Duodenal mucosa (tissue), 2 donors: Measurements from ENCODE around the gene ARHGAP32.

Source experiments
- H3K27ac ChIP-seq: one replicate; pipeline ENCODE4 v1.7.0; 2013; ENCODE audit warnings: low read depth, low read length
- H3K27me3 ChIP-seq, 2 donors: one replicate each; pipeline ENCODE4 v1.7.0; 2013; ENCODE audit warnings: low read length in 2 of 2, control low read depth in 1 of 2; ENCODE audit not compliant: insufficient read depth in 2 of 2, control insufficient read depth in 1 of 2
- H3K36me3 ChIP-seq, 2 donors: one replicate each; pipeline ENCODE4 v1.7.0; 2013; ENCODE audit warnings: low read length in 2 of 2, control low read depth in 1 of 2; ENCODE audit not compliant: insufficient read depth in 2 of 2, control insufficient read depth in 1 of 2
- H3K4me1 ChIP-seq, 2 donors: one replicate each; pipeline ENCODE4 v1.7.0; 2013; ENCODE audit warnings: low read length in 2 of 2, control low read depth in 1 of 2; ENCODE audit not compliant: insufficient read depth in 2 of 2, control insufficient read depth in 1 of 2
- H3K4me3 ChIP-seq, 2 donors: one replicate each; pipeline ENCODE4 v1.7.0; 2013; ENCODE audit warnings: low read length in 2 of 2, low read depth in 1 of 2
- H3K9ac ChIP-seq, 2 donors: one replicate each; pipeline ENCODE4 v1.7.0; 2013; ENCODE audit warnings: low read length in 2 of 2, low read depth in 1 of 2
- H3K9me3 ChIP-seq, 2 donors: one replicate each; pipeline ENCODE4 v1.7.0; 2013; ENCODE audit warnings: low read length in 2 of 2, control low read depth in 1 of 2; ENCODE audit not compliant: control insufficient read depth in 1 of 2

The ARHGAP32 gene

DNA sequence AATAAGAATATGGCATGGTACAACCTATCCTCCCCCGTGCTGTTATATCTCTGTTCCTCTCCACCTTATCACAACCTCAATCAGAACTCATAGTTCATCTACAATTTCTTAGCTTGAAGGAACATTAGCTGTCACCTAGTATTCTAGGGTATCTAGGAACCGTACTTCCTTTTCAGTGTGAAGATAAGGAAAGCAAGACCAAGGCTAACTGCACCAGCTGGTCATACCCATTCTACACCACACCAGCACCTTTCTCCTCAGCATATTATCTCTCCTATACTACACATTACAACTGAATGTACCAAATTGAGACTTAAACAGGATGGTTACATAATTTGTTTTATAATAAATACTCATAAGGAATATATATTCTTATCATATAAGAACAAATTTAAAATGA, 73.1 kb downstream of the ARHGAP32 start:
- H3K27me3 ChIP-seq: no peaks in the 10 kb centered on the region
- H3K36me3 ChIP-seq: peaks cover 2 to 4% of the 10 kb centered on the region in 2 donors
- H3K9me3 ChIP-seq: no peaks in the 10 kb centered on the region
- no peak overlapping the region for H3K4me3 ChIP-seq
- H3K9ac ChIP-seq: no peak overlapping the region
- peaks cover 0 to 6% of the 10 kb centered on the region in 2 donors for H3K4me1 ChIP-seq
- no peak overlapping the region for H3K27ac ChIP-seq

DNA sequence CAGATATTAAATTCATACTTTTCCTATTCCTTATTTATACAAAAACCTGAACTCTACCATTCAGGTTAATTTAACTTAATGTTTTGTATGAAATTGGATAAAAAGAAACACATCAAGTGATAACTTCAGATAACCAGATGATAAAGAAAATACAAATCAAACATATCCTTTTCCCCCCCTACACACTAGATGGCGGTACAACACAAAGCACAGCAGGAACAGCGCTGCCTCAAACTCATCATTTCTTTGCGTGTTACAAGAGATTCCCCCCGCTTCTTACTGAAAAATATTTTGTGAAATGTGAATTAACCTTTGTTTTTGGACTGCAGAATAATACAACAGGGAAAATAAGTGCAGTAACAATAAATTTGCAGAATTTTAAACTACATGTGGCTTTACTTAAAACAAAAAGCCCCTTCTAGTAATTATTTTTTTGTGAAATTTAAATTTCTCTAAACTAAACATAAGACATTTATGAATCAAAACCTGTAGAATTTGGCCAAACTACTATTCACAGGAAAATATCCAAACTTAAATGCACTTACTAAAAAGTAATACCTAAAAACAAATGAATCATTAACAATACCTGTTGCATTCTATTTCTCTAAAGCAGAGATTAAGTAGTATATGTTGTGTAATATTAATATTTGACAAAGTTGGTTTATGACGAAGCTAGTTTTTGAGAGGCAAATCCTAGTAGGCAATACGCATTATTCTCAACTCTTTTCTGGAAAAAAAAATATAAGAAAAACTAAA, 74.4 kb downstream of the ARHGAP32 start:
- H3K9ac ChIP-seq: no peak overlapping the region
- no peak overlapping the region for H3K4me3 ChIP-seq
- no peaks in the 10 kb centered on the region for H3K9me3 ChIP-seq
- peaks cover 2 to 4% of the 10 kb centered on the region in 2 donors for H3K36me3 ChIP-seq
- H3K27me3 ChIP-seq: no peaks in the 10 kb centered on the region
- no peak overlapping the region for H3K27ac ChIP-seq
- peaks cover 0 to 6% of the 10 kb centered on the region in 2 donors for H3K4me1 ChIP-seq

DNA sequence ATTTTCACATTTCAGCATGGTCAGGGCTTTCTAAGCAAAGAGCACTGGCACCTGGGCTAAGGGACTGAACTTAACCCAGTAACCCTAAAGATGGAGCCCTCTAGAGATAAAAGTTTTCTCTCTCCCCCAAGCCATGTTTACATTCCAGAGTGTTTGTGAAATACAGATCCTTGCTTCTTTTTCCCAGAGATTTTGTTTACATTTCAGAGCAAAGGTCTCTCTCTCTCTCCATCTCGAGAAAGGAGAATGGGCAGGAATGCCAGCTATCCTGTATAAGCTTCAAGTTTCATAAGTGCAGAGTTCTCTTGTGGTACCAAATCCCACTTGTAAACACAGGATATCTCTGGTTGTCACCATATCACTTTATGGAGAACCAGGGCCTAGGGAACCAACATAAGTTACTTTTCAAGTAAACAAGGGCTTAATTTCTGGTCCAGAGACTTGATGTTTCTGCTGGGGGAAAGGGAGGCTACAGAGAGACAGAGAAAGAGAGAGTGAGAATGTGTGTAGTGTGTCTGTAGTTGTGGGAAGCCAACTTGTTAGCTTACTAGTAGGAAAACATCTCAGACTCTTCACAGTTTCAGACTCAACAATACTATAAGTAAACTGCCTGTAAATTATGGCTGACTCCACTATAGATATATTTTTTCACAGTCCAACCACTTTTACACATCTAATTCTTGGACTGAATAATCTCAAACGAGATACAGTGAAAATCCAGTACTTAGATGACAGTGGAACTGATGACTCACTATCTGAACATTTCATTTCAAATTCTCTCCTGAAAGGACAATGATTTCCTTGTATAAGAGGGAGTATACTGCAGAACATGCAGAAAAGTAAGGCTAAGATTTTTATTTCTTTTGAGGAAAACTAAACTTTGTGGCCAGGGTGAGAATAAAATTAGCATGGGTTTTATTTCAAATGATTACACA, 76.2 kb downstream of the ARHGAP32 start:
- H3K9me3 ChIP-seq: no peaks in the 10 kb centered on the region
- no peak overlapping the region for H3K9ac ChIP-seq
- H3K27ac ChIP-seq: no peak overlapping the region
- H3K27me3 ChIP-seq: no peaks in the 10 kb centered on the region
- H3K4me3 ChIP-seq: no peak overlapping the region
- peaks cover 2 to 4% of the 10 kb centered on the region in 2 donors for H3K36me3 ChIP-seq
- peaks cover 0 to 6% of the 10 kb centered on the region in 2 donors for H3K4me1 ChIP-seq

DNA sequence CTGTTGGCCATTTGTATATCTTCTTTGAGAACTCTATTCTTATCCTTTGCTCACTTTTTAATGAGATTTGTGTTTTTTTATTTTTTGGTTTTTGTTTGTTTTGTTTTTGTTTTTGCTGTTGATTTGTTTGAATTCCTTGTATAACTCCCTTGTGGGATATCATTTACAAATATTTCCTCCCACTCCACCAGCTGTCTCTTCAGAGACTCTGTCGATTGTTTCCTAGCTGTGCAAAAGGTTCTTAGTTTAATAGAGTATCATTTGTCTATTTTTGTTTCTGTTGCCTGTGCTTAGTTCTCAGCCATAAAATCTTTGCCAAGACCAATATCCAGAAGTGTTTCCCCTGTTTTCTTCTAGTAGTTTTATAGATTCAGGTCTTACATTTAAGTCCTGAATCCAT, 82.4 kb downstream of the ARHGAP32 start:
- H3K36me3 ChIP-seq: no peaks in the 10 kb centered on the region
- H3K9ac ChIP-seq: no peak overlapping the region
- peaks cover 0 to 1% of the 10 kb centered on the region in 2 donors for H3K9me3 ChIP-seq
- no peaks in the 10 kb centered on the region for H3K4me1 ChIP-seq
- no peak overlapping the region for H3K4me3 ChIP-seq
- H3K27ac ChIP-seq: no peak overlapping the region
- H3K27me3 ChIP-seq: no peaks in the 10 kb centered on the region

GRCh38 chr11:129106788-129107187, 85.3 kb downstream of the ARHGAP32 start:
- H3K9ac ChIP-seq: no peak overlapping the region
- peaks cover 0 to 1% of the 10 kb centered on the region in 2 donors for H3K9me3 ChIP-seq
- H3K27me3 ChIP-seq: no peaks in the 10 kb centered on the region
- no peak overlapping the region for H3K27ac ChIP-seq
- peaks cover 0 to under 1% of the 10 kb centered on the region in 2 donors for H3K36me3 ChIP-seq
- no peak overlapping the region for H3K4me3 ChIP-seq
- no peaks in the 10 kb centered on the region for H3K4me1 ChIP-seq

GRCh38 chr11:129102756-129103155, 89.4 kb downstream of the ARHGAP32 start:
- H3K36me3 ChIP-seq: peaks cover 0 to 3% of the 10 kb centered on the region in 2 donors
- peaks cover 1 to 2% of the 10 kb centered on the region in 2 donors for H3K9me3 ChIP-seq
- H3K27ac ChIP-seq: no peak overlapping the region
- H3K4me1 ChIP-seq: no peaks in the 10 kb centered on the region
- H3K9ac ChIP-seq: no peak overlapping the region
- H3K27me3 ChIP-seq: no peaks in the 10 kb centered on the region
- H3K4me3 ChIP-seq: no peak overlapping the region

DNA sequence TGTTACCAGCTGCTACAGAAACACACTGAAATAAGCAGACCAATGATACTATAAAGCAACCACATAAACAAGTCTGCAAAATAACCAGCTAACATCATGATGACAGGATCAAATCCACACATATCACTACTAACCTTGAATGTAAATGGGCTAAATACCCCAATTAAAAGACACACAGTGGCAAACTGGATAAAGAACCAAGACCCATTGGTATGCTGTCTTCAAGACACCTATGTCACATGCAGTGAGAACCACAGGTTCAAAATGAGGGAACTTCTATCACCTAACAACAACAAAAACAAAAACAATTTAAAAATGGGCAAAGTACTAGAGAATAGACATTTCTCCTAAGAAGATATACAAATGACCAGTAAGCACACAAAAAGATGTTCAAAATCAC, 89.9 kb downstream of the ARHGAP32 start:
- peaks cover 1 to 7% of the 10 kb centered on the region in 2 donors for H3K9me3 ChIP-seq

DNA sequence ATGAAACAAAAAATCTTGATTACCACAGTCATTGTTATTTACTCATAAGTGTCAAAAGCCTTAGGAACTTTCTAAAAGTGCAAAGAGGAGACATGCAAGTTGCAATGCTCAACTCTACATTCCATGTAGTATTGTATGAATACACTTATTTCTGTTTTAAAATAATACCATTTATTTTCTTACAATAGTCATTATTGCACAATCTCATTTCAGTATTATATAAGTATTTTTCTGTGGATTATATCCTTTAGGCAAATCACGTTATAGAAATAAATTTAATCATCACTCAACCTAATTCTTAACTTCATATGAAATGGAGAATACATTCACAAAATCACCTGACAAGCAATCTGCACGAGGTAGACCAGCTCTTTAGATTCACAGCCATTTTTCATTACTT, 98.8 kb downstream of the ARHGAP32 start:
- peaks cover 0 to 7% of the 10 kb centered on the region in 2 donors for H3K9me3 ChIP-seq
- no peak overlapping the region for H3K4me3 ChIP-seq
- H3K9ac ChIP-seq: no peak overlapping the region
- H3K27me3 ChIP-seq: no peaks in the 10 kb centered on the region
- H3K27ac ChIP-seq: no peak overlapping the region
- H3K36me3 ChIP-seq: no peaks in the 10 kb centered on the region
- no peaks in the 10 kb centered on the region for H3K4me1 ChIP-seq

More for the DNA sequence above, 89.9 kb downstream of the ARHGAP32 start:
- no peaks in the 10 kb centered on the region for H3K4me1 ChIP-seq
- H3K9ac ChIP-seq: no peak overlapping the region
- H3K36me3 ChIP-seq: peaks cover 0 to 3% of the 10 kb centered on the region in 2 donors
- H3K4me3 ChIP-seq: no peak overlapping the region
- no peak overlapping the region for H3K27ac ChIP-seq
- H3K27me3 ChIP-seq: no peaks in the 10 kb centered on the region

DNA sequence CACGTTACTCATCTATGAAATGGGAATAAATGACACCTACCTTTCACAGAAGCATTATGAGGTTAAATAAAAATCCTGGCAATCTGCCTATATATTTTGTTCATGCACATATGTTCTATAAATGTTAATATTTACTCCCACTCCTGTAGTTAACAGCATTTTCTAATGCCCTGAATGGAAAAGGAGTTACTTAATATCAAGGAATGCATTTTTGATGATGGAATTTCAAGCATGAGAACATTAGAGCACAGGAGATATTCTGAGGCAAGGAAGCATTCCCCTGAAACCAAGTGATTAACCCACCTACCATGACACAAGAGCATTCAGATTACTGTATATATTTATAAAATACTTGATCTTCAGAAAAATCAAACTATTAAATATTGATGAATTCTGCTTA, 102.1 kb downstream of the ARHGAP32 start:
- no peak overlapping the region for H3K4me3 ChIP-seq
- H3K9ac ChIP-seq: no peak overlapping the region
- H3K27ac ChIP-seq: no peak overlapping the region
- H3K36me3 ChIP-seq: no peaks in the 10 kb centered on the region
- H3K4me1 ChIP-seq: no peaks in the 10 kb centered on the region
- H3K9me3 ChIP-seq: peaks cover 0 to 2% of the 10 kb centered on the region in 2 donors
- no peaks in the 10 kb centered on the region for H3K27me3 ChIP-seq

DNA sequence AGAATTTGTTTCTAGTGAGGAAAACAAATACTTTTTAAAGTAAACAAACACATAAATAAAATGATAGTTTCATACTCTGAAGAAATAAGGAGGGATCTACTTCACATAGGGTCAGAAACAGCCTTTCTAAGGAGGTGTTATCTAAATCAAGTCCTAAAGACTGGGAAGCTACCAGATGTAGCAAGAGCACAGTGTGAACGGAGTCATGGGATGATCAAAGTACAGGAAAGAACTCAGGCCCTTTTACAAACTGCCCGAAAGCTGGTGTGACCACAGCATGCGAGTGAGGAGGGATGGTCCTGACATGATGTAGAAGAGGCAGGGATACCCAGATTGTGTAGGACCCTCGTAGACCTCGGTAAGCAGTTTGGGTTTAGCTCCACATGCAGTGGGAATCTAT, 102.8 kb downstream of the ARHGAP32 start:
- H3K9ac ChIP-seq: no peak overlapping the region
- H3K27me3 ChIP-seq: no peaks in the 10 kb centered on the region
- no peak overlapping the region for H3K4me3 ChIP-seq
- no peaks in the 10 kb centered on the region for H3K36me3 ChIP-seq
- no peaks in the 10 kb centered on the region for H3K4me1 ChIP-seq
- no peak overlapping the region for H3K27ac ChIP-seq
- peaks cover 2 to 4% of the 10 kb centered on the region in 2 donors for H3K9me3 ChIP-seq
